Kidney tubule cell (primary cell): Measurements from ENCODE around the gene DPM3.
A peak's percentile ranks its signal among the peaks of the same experiment; 100 is the strongest.

ENCODE experiments used
- DNase-seq: peaks from one replicate; pipeline ENCODE4 v3.0.0-alpha.2; 2018; ENCODE audit warnings: low spot score

Gene DPM3

GRCh38 chr1:155093911-155094621, 46.3 kb downstream of the DPM3 start:
- peak; percentile 56 for DNase-seq

GRCh38 chr1:155092641-155093040, 47.7 kb downstream of the DPM3 start:
- no peak for DNase-seq

GRCh38 chr1:155092131-155092530, 48.2 kb downstream of the DPM3 start:
- DNase-seq = no peak

DNA sequence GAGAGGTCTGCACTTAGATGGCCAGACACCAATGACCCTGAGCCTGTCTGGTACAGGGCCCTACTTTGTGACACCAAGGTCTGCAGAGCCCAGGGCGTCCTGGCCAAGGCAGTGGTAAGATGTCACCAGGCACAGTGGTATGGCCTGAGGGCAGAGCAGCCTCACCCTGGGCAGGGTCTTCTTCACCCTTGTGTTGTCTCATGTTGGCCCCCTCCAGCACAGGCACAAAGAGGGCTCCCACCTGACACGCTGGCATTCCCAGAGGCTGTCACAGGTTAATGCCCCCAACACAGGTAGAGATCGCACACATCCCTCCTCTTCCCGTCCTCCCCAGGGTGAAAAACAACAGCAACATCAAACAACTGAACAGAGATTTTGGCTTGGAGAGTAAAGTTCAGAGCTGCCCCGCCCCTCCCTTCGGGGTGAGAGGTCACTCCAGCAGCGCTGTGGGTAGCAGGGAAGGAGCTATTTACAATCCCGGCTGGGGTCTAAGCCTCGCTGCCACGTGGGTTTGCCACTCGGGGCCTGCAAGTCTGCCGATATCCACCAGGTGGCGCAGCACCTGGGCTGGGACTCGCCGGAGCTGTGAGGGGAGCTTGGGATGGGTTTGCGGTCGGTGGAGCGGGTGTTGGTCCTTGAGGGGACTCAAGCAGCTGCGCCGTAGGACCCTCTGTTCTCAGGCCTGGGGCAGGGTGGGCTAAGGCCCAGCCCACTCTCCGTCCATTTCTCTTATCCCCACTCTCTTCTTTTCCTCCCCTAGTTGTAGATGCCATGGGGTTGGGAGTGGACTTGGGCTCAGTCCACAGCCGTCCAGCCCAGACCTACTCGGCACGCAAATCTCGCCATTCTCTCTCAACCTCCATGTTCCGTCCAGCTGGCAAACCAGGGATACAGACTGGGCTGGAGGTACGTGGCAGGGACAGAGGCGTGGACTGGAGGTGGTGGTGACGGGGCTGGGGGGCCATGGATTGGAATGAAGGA, 49.0 kb downstream of the DPM3 start:
- DNase-seq = peak; percentile 69
